OCI-LY7 (cell line): ENCODE measurements around the gene OST4.
"Not testable (repeated sequence)": the region's sequence is repeated elsewhere in the genome, so short reads cannot be mapped to it uniquely, and the experiment has no call there.

Source experiments
- EZH2phosphoT487 ChIP-seq: fragments of 200-600 bp; sonication (generic); IDR thresholded peaks from 2 replicates; pipeline ENCODE4 v1.6.1; 2018; ENCODE audit warnings: low read depth, borderline replicate concordance, mild to moderate bottlenecking, mixed run types, antibody characterized with exemption, low read length, moderate library complexity, mixed read lengths
- TF ChIP-seq, protein P1 (sequence below): fragments of 200-600 bp; sonication (generic); conservative IDR thresholded peaks from 2 replicates; pipeline ENCODE4 v1.5.1; 2014; ENCODE audit warnings: mild to moderate bottlenecking, antibody characterized with exemption, low read length, moderate library complexity, mixed read lengths

DNA sequence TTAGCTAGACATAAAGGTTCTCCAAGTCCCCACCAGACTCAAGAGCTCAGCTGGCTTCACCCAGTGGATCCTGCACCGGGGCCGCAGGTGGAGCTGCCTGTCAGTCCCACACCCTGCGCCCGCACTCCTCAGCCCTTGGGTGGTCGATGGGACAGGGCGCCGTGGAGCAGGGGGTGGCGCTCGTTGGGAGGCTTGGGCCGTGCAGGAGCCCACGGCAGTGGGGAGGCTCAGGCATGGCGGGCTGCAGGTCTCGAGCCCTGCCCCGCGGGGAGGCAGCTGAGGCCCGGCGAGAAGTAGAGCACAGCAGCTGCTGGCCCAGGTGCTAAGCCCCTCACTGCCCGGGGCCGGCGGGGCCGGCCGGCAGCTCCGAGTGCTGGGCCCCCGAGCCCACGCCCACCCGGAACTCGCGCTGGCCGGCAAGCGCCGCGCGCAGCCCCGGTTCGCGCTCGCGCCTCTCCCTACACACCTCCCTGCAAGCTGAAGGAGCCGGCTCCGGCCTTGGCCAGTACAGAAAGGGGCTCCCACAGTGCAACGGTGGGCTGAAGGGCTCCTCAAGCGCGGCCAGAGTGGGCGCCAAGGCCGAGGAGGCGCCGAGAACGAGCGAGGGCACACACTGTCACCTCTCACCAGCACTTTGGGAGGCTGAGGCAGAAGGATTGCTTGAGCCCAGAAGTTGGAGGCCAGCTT, 40.1 kb upstream of the OST4 start:
- TF ChIP-seq, protein P1, sequence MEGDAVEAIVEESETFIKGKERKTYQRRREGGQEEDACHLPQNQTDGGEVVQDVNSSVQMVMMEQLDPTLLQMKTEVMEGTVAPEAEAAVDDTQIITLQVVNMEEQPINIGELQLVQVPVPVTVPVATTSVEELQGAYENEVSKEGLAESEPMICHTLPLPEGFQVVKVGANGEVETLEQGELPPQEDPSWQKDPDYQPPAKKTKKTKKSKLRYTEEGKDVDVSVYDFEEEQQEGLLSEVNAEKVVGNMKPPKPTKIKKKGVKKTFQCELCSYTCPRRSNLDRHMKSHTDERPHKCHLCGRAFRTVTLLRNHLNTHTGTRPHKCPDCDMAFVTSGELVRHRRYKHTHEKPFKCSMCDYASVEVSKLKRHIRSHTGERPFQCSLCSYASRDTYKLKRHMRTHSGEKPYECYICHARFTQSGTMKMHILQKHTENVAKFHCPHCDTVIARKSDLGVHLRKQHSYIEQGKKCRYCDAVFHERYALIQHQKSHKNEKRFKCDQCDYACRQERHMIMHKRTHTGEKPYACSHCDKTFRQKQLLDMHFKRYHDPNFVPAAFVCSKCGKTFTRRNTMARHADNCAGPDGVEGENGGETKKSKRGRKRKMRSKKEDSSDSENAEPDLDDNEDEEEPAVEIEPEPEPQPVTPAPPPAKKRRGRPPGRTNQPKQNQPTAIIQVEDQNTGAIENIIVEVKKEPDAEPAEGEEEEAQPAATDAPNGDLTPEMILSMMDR, result not testable (repeated sequence)
- not testable (repeated sequence) for TF ChIP-seq EZH2phosphoT487
